HG03196 (cell line): Measurements from ENCODE around the gene EPS8L1.

Source experiments
- ATAC-seq: cut with Tn5 transposase; IDR thresholded peaks from one replicate; pipeline ENCODE4 v1.9.1; 2021; ENCODE audit not compliant: unreplicated experiment

EPS8L1 gene

GRCh38 chr19:55079400-55080038 lies 3.9 kb downstream of the EPS8L1 start:
- no peak for ATAC-seq

DNA sequence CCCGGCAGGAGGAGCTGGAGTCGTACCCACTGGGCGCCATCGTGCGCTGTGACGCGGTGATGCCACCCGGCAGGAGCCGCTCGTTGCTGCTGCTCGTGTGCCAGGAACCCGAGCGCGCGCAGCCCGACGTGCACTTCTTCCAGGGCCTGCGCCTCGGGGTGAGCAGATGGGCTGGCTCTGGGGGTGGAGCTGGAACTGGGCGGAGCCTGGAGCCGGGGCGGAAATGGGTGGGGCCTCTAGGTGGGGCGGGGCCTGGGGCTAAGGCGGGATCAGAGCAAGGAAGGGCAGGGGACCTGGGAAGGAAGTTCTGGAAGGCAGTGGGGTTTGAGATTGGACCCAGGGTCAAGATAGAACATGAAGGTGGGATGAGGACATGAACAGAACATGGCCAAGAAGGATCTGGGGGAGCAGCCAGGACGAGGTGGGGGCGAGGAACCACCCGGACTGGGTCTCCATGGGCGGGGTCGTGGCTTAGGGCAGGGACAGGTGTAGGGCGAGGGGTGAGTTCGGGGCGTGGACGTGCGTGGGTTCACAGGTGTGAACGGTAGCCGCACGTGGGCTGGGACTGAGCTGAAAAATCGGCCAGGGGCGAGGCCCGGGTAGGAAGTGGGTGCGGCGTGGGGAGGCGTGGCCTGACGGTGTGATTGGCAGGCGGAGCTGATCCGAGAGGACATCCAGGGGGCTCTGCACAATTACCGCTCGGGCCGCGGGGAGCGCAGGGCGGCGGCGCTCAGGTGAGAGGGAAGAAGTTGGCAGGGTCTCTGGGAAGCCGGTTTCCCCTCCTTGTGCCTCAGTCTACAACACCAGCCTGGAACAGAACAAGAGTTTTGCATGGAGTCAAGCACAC lies 4.7 kb downstream of the EPS8L1 start:
- ATAC-seq, result no peak

GRCh38 chr19:55080968-55081769 lies 5.5 kb downstream of the EPS8L1 start:
- no peak for ATAC-seq

DNA sequence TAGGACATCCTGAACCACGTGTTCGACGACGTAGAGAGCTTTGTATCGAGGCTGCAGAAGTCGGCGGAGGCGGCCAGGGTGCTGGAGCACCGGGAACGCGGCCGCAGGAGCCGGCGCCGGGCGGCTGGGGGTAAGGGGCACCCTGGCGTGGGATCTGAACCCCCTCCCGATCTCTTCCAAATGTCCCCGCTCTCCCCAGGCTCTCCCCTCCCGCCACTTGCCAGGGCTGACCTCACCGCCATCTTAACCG lies 6.0 kb downstream of the EPS8L1 start:
- ATAC-seq, result no peak

DNA sequence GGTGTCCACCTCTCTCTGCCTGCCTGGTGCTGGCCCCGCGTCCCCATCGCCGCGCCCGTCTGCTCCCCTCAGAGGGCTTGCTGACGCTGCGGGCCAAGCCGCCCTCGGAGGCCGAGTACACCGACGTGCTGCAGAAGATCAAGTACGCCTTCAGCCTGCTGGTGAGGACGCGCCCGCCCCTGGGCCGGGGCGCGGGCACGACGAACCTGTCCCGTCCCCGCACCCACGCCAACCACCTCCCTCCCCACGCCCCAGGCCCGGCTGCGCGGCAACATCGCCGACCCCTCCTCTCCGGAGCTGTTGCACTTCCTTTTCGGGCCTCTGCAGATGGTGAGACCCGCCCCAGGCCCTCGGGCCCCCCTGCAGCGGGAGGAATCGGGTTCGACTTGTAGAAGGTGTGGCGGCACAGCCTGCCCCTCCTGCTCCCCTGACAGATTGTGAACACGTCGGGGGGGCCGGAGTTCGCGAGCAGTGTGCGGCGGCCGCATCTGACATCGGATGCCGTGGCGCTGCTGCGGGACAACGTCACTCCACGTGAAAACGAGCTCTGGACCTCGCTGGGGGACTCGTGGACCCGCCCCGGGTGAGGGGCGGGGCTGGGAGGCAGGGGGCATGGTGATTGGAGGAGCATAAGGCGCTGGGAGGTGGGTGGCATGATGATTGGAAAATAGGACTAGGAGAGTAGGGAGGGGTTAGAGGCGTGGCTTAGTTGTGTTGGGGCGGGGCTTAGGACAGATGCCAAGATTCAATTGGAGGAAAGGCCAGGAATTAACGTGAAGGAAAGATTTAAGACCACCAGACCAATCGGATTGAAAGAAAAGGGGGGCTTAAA lies 6.6 kb downstream of the EPS8L1 start:
- no peak for ATAC-seq

DNA sequence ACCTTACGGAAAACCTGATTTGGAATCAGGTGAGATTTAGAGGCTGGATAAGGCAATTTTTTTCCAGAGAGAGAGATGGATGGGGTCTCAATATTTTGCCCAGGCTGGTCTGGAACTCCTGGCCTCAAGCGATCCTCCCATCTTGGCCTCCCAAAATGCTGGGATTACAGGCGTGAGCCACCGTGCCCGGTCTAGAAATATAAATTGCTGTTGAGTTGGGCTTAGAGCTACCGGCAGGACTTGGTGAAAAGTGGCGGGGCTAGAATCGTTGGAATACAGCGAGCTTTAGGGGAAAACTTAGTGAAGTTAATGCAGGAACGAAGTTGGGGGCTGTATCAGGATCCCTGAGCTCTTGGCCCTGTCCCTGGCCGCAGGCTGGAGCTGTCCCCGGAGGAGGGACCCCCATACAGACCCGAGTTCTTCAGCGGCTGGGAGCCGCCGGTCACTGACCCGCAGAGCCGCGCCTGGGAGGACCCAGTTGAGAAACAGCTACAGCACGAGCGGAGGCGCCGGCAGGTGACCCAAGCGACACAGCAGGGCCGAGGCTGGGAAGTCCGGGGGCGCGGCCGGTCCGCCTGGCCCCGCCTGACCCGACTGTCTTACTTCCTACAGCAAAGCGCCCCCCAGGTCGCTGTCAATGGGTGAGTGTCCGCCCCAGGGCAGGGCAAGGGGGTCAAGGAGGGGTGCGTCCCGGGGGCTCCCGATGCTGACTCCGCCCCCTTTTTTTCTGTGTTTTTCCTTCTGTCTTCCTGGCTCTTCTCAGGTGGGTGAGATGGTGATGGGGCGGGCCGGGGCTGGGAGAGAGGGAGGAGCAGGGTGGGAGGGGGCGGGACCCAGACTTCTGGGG lies 7.6 kb downstream of the EPS8L1 start:
- ATAC-seq, result no peak

DNA sequence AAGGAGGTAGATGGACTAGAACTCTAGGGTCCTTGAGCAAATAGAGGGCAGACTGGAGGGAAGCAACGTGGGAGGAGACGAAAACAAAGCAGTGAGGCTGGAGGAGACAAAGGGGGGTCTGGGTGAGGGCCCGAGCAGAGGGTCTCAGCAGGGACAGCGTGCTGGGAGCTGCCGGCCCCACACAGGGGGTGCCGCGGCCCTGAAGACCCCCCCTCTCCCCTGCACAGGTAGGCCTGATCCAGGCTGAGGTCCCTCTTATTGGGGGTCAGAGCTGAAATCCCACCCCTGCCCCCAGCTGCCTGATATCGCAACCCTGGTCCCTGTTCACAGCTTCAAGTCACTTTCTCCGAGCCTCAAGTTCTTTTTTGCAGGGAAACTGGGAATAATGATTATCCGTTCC lies 8.7 kb downstream of the EPS8L1 start:
- ATAC-seq, result no peak

GRCh38 chr19:55085923-55086715 lies 10.4 kb downstream of the EPS8L1 start:
- ATAC-seq, result no peak

DNA sequence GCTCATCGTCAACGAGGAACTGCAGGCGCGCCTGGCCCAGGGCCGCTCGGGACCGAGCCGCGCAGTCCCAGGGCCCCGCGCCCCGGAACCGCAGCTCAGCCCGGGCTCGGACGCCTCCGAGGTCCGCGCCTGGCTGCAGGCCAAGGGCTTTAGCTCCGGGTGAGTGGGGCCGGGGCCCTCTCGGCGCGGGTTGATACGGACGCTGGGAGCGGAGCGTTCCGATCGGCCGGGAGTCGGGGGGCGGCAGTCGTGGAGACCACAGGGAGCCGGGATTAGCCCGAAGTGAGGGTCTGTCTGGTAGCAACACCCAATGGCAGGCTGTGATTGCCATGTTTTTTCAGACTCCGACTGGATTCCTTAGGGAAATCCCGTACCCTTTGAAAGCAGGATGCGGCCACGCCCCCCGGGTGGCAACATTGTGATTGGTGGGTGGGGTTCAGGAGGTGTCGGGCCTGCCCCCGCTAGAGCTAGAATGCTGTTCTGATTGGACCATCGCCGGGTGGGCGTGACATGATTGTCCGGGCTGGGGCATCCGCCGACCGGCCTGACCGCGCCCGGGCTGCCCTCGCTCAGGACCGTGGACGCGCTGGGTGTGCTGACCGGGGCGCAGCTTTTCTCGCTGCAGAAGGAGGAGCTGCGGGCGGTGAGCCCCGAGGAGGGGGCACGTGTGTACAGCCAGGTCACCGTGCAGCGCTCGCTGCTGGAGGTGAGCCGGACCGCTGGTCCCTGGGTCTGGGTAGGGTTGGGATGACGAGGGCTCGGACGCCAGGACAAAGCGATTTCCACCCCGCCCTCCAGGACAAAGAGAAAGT lies 11.3 kb downstream of the EPS8L1 start:
- ATAC-seq, result no peak

DNA sequence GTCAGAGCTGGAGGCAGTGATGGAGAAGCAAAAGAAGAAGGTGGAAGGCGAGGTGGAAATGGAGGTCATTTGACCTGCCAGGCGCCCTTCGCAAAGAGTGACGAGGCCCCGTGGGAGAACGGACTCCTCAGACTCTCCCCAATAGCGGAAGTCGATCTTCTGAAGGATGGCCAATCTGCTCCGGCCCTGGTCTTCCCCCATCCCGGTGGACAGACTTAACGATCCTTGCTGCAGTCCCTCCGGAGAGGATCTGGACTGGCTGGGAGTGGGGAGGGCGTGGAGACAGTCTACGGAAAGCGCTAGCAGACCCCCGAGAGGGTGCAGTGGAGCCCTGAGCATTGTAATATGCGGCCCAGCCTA lies 11.9 kb downstream of the EPS8L1 start:
- ATAC-seq, result no peak

- ATAC-seq, result no peak
Measured at GRCh38 chr19:55088021-55088451, 12.4 kb downstream of the EPS8L1 start.

GRCh38 chr19:55088543-55089341 lies 13.1 kb downstream of the EPS8L1 start:
- no peak for ATAC-seq

DNA sequence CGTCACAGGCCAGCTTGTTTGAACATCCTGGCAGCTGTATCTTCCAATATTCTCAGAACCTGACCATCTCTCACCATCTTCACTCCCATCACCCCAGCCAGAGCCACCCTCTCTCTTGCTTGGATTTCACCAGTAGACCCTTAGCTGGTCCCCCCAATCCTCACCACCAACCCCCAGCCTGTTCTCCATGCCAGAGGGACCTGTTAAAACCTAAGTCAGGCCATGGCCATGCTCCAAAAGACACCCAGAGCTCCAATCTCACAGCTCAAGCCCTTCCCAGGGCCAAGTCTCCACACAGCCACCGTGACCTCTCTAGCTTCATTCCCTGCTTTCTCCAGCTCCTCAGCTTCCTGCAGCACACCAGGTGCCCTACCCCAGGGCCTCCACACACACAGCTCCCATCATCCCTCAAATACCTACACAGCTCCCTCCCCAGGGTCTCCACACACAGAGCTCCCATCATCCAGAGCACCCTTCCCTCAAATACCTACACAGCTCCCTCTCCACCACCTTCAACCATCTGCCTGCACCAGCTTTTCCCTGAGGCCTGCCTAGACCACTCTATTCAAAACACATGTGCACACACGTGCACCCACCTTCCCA lies 13.8 kb downstream of the EPS8L1 start:
- no peak for ATAC-seq

DNA sequence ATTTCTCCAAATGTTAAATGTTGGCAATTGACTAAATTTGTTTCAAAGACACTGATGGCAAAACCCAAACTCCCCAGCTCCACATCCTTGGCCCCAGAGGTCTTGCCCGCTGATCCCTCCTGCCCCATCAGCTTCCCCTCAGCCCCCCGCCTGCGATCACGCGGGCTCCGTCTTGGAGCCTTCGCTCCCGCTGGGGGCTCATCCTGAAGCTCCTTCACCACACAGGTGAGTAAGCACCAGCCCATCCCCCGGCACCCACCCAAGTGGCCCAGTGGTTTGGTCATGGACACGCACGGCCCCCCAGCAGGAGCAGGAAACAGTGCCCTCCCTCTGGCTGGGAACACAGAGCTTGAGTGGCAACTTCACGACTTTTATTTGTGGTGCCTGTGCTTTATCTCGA lies 14.9 kb downstream of the EPS8L1 start:
- no peak for ATAC-seq

DNA sequence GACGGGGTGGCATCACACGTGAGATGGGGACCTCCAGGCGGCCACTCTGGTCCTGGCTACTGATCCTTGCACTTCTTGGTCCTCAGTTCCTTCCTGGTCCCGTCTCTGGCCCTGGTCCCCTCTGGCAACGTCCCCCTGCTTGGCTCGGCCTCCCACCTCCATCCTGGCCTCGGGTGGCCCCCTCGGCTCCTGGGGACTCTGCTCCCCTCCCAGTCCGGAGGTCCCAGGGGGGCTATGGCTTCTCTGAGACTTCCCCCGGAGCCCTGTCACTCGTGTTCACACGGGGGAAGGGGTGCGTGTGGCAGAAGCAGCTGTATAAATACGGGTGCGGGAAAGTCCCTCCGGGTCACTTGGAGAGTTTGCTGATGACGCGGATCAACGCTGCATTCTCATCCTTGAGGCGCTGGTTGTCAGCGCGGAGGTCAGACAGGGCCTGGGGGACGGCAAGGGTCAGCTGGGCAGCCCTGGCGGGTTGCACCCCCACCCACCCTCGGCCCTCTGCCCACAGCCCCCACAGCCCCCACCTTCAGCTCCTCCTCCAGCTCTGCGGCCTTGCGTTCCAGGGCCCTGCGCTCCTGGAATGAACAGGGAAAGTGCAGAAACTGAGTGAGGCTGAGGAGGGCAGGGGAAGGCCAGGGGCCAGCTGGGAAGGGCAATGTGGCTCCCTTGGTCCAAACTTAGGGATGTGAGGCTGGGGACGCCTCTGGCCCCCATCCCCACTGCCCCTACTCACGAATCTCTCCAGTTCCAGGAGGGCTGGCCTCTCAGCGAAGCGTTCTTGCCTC lies 15.6 kb downstream of the EPS8L1 start:
- ATAC-seq, result no peak

DNA sequence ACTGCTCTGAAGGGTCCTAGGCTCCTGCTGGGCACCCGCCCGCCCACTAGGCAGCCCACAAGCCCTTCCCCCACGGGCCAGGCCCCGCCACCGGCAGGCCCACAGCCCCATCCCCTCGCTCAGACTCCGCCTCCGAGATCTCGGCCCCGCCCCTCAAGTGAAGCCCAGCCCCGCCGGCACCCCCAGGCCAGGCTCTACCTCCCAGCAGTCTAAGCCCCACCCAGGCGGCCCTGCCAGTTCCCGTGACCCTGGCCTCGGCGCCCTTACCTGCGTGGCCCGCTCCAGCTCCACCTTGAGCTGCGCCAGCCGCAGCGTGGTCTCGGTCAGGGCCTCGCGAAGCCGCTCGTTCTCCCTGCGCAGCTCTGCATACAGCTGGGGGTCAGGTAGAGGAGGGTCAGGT lies 16.3 kb downstream of the EPS8L1 start:
- no peak for ATAC-seq
